ENCODE measurements around the gene OR2T11. TPM values are rescaled to one million over a fixed set of nuclear protein-coding genes. Genes with fewer than 3 reads are reported as not detected.
"Not testable (repeated sequence)": the region's sequence is repeated elsewhere in the genome, so short reads cannot be mapped to it uniquely, and the experiment has no call there.

The OR2T11 gene, protein sequence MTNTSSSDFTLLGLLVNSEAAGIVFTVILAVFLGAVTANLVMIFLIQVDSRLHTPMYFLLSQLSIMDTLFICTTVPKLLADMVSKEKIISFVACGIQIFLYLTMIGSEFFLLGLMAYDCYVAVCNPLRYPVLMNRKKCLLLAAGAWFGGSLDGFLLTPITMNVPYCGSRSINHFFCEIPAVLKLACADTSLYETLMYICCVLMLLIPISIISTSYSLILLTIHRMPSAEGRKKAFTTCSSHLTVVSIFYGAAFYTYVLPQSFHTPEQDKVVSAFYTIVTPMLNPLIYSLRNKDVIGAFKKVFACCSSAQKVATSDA
- total RNA-seq, result not detected
- long read RNA-seq, result 0 reads

DNA sequence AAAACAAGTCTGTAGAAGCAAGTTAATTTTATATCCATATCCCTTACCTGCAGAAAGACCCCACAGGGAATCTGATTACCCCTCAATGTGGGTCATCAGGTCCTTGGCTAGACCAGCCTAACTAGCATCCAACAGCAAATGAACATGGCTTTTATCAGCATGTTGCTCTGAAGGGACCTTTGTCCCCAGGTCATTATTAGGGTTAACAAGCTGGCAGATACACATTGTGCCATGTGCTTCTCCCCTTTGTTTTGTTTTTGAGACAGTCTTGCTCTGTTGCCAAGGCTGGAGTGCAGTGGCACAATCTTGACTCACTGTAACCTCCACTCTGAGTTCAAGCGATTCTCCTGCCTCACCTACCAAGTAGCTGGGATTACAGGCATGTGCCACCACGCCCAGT is at the start of gene OR2T11:
Gene OR2T11, minus strand, starts transcription at position 101 of the 400 bp plus-strand sequence. CDS start 7,963 bp downstream, outside the sequence.
- intact Hi-C loops (cut with DNase I); DNase-seq; ATAC-seq (ENCODE audit: poor library complexity): not testable (repeated sequence)

DNA sequence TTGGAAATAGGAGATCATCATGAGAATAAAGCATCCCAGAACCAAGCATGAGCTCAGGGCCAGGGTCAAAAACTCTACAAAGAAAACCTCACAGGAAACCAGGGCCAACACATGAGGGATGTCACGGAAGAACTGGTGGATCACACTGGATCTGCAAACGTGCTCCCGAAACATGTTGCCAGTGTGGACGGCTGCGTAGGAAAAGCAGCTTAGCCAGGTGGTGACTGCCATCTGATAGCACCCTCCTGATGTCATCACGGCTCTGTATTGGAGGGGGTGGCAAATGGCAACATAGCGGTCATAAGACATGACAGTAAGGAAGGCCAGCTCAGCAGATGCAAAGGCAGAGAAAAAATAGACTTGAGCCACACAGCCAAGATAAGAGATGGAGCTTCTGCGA is 46.8 kb upstream of the OR2T11 start:
- ATAC-seq (ENCODE audit: poor library complexity), result no peak
- DNase-seq, result no peak
- intact Hi-C loops (cut with DNase I), result no loop called here

DNA sequence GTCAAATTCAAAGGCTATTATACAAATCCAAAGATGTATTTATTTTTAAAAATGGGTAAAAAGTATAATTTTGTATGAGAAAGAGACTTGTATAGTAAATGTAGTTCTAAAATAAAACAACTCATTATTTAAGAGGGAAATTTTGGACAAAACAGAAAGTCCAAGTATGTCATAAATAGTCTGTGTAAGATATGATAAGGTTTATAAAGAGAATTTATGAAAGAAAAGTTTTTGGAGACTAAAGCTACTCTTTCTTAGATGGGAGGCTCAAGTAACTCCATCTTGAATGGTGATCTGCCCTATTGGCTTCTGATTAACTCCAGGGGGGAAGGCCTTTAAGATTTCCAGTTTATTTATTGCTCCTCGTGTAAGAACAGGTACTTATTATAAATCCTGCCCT is 35.1 kb upstream of the OR2T11 start:
- DNase-seq (no peak), ATAC-seq (ENCODE audit: poor library complexity) (no peak)
- intact Hi-C loops (cut with DNase I), result no loop called here

DNA sequence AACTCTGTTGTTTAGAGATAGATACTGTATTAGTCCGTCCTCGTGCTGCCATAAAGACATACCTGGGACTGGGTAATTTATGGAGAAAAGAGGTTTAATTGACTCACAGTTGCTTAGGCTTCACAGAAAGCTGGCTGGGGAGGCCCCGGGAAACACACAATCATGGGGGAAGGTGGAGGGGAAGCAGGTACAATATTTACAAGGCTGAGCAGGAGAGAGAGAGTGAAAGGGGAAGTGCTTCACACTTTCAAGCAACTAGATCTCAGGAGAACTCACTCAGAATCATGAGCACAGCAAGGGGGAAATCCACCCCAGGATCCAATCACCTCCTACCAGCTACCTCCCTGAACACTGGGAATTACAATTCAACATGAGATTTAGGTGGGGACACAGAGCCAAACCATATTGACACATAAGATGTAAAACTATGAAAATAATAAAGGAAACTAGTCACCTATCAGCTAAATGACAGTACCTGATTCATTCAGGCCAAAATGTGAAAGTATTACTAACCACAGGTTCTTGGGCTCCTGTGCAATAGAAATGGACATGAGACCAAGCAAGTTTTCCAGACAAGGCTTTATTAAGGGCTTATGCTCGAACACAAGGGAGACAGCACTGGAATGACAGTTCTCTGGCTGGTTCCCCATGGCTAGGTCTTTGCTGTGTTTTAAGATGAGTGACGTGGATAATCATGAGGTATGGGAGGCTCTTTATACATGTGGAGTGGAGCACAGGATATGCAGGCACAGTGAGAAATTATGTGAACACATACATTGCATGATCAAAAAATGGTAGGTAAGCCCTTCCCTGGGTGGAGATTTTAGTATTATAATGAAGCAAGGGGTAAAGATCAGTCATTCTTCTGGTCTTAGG is 28.8 kb upstream of the OR2T11 start:
- ATAC-seq (ENCODE audit: poor library complexity); intact Hi-C loops (cut with DNase I); DNase-seq: not testable (repeated sequence)

DNA sequence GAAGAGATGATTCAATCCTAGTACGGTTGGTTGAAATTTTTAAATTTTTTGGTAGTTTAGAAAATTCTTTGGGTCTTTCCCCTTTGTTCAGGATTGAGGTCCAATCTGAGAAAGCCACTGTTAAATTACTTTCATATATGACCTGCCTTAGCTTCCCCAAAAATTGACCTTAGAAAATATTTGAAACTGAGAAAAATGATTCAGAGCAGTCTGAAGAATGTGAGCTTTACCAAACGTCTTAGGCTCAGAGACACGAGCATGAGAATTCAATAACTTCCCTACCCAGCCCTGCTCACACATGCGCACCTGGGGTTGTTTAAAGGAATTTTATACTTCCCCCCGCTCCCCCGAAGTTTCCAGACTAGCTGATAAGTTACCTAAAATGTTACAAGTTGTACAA is 21.9 kb upstream of the OR2T11 start:
- ATAC-seq (ENCODE audit: poor library complexity); intact Hi-C loops (cut with DNase I); DNase-seq: not testable (repeated sequence)

DNA sequence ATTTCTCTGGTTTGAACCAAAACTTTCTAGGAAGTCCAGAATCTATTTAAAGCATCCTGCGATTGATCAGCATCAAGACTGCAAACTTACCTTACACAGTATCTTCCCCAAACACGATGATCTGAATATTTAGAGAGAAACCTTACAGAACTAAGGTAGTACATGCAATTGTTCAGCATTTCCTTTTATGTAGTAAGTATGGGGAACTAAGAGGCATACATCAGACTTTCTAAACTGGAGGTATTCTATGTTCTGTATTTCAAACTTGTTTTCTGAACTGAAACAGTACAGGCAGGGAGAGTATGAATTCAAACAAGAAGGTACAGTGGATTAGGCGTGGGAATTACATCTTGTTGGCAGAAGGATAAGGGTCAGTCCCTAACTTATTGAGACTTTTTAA is 20.5 kb upstream of the OR2T11 start, which contains the start of gene OR2T27:
Gene OR2T27, minus strand, starts transcription at position 175 of the 400 bp plus-strand sequence. CDS start 4,644 bp downstream, outside the sequence.
- DNase-seq; ATAC-seq (ENCODE audit: poor library complexity); intact Hi-C loops (cut with DNase I): not testable (repeated sequence)

DNA sequence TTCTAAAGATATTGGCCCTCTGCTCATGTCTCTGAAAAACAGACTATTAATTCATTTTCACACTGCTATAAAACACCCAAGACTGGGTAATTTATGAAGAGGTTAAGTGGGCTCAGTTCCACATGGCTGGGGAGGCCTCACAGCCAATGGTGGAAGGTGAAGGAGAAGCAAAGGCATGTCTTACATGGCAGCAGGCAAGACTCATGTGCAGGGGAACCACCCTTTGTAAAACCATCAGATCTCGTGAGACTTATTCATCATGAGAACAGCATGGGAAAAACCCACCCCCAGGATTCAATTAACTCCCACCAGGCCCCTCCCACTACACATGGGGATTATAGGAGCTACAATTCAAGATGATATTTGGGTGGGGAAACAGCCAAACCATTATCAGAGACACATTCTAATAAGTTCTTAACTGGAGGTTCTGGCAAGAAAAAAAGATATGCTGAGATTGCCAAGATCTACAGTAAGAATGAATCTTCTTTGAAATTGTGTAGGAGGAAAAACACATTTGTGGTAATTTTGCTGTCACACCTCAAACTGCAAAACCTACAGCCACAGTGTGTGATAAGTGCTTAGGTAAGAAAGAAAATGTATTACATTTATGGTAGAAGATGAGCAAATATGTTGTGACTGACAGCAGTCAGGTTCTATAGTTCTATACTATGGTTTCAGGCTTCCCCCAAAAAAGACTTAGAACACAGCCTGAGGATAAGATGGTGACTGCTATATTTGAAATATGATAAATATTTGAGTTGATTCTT is 14.1 kb upstream of the OR2T11 start:
- not testable (repeated sequence) for ATAC-seq (ENCODE audit: poor library complexity); DNase-seq
- intact Hi-C loops (cut with DNase I), result loop anchor here (10.0 kb wide), 1 partner anchor 204 kb away; the partner anchor contains the start of gene OR2T2

DNA sequence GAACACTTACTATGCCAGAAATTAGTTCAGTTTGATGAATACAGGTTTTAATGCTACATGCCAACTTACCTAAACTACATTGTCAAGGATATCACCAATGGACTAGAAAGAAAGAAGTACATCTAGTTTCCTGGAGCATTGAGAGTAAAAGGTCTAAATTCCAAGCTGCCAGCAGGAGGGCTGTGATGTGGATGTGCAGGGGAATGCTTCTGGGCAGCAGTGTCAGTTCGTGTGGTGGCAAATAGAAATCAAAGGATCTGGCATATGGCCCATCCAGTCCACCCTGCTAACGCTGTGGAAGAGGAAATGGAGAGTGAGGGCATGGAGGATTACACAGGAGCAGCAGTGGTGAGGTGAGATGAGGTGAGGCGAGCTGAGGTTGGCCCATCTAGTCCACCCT is 10.3 kb upstream of the OR2T11 start, which contains the start of gene OR2T35:
Gene OR2T35, minus strand, starts transcription at position 101 of the 400 bp plus-strand sequence. CDS start 6,020 bp downstream, outside the sequence.
- not testable (repeated sequence) for ATAC-seq (ENCODE audit: poor library complexity); DNase-seq
- intact Hi-C loops (cut with DNase I), result loop anchor here (10.0 kb wide), 1 partner anchor 200 kb away; the partner anchor contains the start of gene OR2T2

DNA sequence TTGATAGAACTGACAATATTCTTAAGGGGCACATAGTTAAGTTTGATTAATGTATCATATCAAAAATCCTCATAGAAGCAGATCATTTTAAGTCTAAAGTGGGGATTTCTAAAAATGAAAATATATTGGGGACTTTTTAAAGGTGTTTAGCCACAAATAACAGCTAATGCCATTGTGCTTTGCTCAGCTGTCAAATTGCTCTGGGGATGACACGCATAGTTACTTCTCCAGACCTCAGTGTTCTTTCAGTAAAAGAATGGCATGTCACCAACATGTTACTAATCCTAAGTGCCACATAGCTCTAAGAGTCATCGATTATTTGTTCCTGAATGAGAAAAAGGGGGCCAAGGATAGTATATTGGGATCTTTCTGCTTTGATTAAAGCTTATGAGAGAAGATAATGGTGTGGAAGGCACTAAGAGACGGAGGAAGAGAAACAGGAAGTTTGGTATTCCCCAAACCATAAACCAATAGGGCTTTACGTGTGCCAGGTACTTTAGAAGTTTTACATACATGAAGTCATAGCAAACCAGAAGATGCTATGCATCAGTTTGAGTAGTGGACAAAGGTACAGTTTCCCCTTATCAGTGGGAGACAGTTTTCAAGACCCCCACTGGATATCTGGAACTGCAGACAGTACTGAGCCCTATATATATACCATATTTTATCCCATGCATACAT is 8.2 kb upstream of the OR2T11 start:
- not testable (repeated sequence) for DNase-seq; ATAC-seq (ENCODE audit: poor library complexity)
- intact Hi-C loops (cut with DNase I), result loop anchor here (10.0 kb wide), 1 partner anchor 198 kb away; the partner anchor contains the start of gene OR2T2

DNA sequence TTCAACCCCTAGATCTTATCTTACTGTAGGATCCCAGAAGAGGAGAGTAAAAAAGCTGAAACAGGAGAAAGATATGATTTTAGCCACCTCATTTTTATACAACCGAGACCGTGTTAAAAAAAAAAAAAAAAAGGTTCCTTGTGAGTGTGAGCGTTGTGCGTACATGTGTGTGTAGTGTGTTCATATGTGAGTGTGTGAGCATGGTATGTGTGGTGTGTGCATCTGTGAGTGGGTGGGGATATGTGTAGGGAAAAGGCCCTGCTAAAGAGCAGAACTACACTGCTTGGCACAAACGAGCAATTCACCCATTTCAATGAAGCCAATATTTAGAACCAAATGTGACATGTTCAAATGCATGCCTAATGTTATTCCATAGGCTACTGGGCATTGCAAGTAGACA is 6.7 kb upstream of the OR2T11 start:
- not testable (repeated sequence) for DNase-seq; ATAC-seq (ENCODE audit: poor library complexity)
- intact Hi-C loops (cut with DNase I), result loop anchor here (10.0 kb wide), 1 partner anchor 197 kb away; the partner anchor contains the start of gene OR2T2

DNA sequence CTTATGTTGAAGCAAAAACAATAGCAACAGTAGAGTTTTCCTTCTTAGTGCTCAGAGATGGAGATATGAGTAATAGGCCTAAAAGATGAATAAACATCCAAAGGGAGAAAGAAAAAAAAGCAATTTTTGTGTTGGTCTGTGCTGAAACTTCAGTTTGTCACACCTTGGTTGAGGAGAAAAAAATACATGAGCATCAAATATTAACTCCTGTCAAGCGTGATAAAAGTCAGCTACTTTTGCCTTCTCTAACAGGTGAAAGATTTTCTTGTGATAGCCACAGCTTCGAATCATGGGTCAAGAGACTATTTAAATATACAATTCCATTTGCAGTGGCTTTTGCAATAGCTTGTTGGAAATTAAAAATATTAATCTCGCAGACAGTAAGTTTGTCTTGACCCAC is 6.0 kb upstream of the OR2T11 start:
- DNase-seq, result not testable (repeated sequence)

DNA sequence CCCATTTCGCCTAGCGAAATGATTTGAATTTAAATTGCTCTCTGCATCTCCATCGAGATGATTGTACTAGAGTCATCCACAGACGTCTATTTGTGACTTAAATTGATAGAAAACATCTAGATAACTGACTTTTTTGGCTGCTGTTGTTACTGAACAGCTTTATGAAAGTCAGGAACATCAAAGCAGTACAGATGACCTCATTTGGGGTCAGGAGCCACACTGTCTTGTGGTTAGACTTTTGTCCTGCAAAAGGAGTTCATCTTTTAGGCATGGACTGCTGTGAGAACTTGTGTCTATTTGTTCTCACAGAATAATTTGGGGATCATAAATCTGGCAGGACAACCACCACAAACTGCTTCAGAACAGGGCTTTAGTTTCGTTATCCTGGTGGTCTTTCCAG is 4.8 kb upstream of the OR2T11 start:
- DNase-seq; ATAC-seq (ENCODE audit: poor library complexity): not testable (repeated sequence)
- intact Hi-C loops (cut with DNase I), result loop anchor here (10.0 kb wide), 1 partner anchor 195 kb away; the partner anchor contains the start of gene OR2T2

More for the DNA sequence above, 6.0 kb upstream of the OR2T11 start:
- ATAC-seq (ENCODE audit: poor library complexity), result not testable (repeated sequence)
- intact Hi-C loops (cut with DNase I), result loop anchor here (10.0 kb wide), 1 partner anchor 196 kb away; the partner anchor contains the start of gene OR2T2

DNA sequence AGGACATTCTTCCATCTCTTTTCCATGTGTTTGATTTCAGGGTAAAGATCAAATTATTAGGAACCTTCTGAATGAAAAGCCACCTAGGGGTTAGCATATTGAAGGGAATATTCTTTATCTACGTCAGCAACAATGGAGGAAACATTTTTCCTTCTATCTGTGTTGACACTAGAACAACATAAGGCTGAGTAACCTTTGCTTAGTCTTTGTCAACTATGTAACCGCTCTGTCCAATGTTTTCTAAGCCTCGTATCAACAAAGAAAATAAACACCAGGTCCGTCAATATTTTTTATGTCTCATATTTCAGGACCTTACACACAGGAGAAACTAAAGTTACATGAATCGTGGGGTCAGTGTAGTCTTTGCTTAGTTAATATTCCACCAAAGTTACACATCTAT is 1.7 kb upstream of the OR2T11 start:
- DNase-seq; ATAC-seq (ENCODE audit: poor library complexity); intact Hi-C loops (cut with DNase I): not testable (repeated sequence)

DNA sequence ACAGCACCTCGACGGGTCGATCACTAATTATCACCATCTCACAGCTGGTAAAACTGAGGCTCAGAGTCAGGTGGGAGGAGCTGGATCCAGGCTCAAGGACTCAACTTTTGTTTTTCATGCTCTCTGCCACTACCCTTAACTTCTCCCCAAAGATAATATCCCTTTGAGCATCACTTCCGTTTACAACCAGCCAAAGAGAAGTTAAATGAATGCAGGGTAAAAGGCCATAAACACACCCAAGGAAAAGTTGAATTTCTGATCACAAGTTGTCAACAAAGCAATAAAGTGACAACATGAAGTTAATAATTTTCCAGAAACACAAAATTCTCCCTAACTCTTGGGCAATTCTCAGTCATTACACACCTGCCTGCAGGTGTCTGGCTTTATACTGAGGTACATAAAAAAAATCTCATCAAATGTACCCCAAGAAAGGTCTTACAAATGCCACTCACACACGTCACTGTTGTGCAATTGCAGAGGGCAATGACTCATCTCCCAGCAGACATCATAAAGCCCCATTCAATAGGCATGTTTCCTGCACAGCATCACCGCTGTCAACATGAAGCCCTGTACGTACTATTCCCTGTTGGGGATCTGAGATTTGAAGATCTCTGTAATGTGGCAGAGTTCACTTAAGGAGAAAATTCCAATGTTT is 3.4 kb downstream of the OR2T11 start:
- intact Hi-C loops (cut with DNase I), result no loop called here
- DNase-seq (no peak), ATAC-seq (ENCODE audit: poor library complexity) (no peak)

DNA sequence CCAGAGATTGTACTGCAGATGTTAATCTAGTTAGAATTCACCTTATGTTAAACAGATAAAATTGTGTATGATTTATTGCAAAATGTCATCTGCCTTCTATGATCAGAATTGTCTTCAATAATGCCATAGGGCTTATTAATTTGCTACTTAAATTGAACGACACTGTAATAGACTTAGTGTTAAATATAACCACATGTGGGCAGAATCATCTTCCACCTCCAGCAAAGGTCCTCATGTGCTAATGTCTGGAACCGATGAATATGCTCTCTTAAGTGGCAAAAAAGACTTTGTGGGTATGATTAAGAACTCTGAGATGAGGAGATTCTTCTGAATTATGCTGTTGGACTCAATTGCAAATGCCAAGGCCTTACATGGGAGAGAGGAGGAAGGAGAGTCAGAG is 4.3 kb downstream of the OR2T11 start:
- ATAC-seq (ENCODE audit: poor library complexity) (no peak), DNase-seq (no peak)
- intact Hi-C loops (cut with DNase I), result no loop called here

DNA sequence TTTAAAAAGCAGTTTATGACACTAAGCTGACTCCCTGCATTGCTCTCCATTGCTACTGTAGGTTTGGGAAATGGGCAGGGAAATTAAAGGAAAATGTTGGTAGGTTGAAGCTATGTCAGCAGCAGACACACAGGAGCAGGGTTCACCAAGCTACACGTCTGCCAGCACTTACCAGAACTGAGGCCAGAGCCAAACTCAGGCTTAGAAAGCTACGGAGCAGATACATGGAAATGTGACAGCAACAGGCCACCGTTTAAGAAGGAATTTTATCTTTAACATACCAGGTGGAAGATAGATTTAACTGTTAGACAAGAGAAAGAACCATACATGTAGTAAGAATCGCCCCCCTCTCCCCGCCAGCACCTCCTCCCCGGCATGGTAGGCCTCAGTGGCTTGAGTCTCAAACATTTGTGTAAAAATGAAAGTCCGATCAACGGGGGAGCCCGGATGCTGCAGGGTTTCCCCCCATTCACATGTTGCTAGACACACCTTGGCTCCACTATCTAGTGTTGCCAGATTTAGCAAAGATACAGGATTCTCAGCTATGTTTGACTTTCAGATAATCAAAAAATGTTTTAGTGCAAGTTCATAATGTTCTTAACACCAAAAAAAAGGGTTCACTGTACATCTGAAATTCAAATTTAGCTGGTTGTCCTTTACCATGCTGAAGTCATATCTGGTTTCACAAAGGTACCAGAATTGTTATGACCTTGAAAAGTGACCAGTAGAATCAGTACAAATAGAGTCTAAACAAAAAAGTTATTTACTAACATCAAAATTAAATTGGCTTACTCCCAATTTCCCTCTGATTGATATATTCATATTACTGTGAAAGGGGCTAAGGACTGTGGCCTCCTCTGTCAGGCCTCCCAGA is 6.7 kb downstream of the OR2T11 start:
- DNase-seq, result no peak
- intact Hi-C loops (cut with DNase I), result no loop called here
- ATAC-seq (ENCODE audit: poor library complexity), result no peak
